DMS114 treated with DMSO at 0.1 percent for 48 hours (cell line): ENCODE data around the gene NPAS1.

Source experiments
- DNase-seq: peaks from one replicate; lab custom pipeline; 2025; ENCODE audit not compliant: unreplicated experiment; lab: John Stamatoyannopoulos, UW

The NPAS1 gene

DNA sequence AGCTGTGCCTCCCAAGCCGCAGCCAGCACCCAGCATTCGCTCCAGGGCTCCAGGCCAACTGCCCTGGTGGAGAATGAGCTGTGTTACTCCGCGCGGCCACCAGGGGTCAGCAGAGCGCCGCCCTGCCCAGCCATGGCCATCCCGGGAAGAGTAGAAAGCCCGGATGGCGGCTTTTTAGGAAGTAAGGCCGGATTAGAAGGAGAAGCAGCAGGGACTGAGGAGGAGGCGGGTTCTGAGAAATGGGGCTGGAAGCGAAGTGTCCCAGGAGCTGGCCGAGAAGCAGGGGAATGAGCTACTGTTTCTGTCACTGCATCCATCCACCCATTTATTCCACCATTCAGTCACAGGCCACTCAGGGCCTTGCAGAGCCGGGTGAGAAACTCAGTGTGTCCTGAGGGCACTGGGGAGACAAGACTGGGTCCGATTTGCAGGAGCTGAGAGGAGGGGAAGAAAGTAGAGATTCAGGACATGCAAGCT is 6.6 kb upstream of the NPAS1 start:
- peak; percentile 37 for DNase-seq

DNA sequence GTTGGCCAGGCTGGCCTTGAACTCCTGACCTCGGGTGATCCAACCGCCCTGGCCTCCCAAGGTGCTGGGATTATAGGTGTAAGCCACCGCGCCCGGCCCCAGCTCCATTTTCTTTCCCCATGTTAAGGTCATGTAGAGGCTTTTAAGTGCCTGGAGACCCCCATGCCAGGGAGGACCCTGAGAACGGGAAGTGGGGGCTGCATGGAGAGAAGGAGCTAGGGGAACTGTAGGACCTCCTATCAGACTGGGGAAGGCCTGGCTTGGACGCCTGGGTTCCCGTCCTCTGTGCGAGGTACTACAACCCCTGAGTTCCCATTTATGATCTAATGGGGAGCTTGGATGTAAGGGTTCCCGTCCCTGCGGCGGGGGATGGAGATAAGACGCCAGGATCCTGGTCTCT is 714 bp upstream of the NPAS1 start:
- no peak for DNase-seq

DNA sequence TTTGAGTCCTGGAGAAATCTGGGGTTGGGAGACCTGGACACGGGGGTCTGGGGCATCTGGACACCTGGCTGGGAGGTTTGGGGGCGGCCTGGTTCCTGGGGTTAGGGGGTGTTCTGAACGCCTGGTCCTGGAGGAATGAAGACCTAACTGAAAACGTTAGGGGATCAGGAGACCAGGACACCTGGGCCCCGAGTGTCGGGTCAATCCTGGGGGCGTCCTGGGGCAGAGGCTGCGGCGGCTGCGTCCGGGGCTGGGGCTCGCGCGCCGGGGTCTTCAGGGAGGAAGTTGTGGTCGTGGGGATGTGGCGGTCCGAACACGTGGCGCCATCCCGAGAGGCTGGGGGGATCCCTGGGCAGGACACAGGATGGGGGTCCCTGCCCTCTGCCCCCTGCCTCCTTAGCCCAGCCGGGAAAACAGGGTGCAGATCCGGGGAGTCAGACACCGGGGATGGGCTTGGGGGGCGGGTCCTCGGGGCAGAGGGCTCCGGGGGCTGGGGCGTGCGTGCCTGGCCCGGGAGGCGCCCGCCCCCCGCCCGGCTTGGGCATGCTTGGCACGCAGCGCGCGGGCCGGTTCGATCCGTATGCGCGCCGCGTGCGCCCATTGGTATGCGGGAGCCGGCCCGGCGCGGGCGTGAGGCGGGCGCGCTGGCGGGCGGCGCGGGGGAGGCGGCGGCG is 632 bp downstream of the NPAS1 start:
- DNase-seq: no peak

DNA sequence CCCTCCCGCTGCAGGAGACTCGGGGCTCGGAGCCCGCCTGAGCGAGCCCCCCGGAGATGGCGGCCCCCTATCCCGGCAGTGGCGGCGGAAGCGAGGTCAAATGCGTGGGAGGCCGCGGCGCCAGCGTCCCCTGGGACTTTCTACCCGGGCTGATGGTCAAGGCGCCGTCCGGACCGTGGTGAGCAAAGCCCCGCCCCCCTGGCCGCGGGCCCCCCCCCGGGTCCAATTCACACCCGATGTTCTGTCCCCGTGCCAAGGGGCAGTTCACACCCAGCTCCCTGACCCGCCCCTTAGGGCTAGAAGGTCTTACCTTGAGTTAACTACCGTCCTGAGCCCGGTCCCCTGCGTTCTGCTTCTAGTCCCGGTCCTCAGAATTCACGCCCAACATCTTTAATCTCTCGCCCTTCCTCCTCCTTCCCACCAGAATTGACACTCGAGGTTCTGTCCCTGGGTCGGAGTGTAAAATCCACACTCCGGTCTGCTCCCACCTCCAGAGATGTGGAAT is 1.4 kb downstream of the NPAS1 start:
- DNase-seq: no peak

DNA sequence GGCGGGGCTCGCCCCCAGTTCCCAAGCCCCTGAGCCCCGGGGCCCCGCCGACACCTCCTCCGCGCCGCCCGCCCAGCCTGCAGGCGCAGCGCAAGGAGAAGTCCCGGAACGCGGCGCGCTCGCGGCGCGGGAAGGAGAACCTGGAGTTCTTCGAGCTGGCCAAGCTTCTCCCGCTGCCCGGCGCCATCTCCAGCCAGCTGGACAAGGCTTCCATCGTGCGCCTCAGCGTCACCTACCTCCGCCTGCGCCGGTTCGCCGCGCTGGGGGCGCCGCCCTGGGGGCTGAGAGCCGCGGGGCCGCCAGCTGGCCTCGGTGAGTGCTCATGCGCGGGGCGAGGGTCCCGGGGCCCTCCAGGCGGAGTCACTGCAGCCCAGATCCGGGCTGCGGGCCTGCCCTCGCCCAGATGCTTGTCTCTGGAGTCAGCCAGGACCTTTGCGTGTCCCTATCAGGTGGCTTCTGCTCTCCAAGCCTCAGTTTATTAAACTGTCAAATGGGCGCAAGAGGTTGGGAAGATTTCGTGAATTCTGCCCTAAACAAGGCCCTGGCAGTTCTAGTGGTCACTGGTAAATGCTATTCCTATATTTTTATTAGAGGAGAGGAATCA is 2.0 kb downstream of the NPAS1 start:
- no peak for DNase-seq

DNA sequence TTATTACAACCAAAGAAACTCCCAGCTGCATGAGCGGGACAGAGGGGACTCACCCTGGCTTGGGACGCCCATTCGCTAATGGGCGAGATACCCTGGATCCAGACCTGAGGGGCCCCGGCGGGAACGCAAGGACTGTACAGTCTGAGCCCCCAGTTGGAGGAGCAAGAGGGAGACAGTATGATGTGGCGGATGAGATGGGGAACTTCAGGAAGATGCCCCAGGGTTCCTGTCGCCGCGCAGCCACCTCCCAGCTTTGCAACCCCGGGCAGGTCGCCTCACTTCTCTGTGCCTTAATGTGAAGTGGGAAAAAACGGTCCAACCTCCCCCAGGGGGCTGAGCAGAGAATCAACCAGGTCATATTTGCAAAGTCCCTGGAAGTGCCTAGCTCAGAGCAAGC is 2.5 kb downstream of the NPAS1 start:
- no peak for DNase-seq

DNA sequence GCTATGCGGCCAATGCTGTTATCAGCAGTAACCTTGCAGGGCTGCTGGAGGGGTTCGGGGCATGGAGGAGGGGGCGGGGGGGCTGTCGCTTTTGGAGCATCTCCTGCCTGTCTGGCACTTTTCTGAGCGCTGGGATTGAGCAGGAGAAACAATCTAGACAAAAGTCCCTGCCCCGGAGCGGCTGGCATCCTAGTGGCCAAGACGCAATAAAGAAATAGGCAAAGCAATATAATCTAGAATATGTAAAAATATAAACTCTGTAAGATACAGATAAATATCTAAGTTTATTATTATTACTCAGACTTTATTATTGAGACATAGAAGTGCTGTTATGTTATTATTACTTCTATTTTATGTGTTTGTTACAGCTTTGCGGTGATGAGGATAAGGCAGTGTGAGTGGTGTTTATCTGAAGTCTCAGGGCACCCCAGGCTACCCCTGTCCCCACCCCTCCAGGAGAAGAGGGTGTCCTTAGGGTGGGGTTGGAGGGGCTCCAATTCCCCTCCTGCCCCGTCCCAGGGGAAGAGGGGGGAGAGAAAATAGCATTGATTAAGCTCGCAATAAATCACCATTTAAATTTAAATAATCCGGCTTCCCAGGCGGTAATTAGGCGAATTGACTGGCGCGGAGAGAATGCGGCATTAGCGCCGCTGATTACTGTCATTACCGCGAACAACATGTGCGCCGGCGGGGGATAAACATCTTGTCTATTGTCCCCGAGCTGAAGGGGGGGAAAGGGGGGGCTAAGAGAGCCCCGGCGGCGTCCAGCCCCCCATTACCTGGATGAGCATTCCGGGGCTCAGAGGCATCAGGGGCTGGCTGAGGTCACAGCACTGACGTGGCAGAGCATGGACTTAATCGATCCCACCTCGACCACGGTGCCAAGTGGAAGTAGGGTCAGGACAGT is 3.2 kb downstream of the NPAS1 start:
- DNase-seq: no peak

DNA sequence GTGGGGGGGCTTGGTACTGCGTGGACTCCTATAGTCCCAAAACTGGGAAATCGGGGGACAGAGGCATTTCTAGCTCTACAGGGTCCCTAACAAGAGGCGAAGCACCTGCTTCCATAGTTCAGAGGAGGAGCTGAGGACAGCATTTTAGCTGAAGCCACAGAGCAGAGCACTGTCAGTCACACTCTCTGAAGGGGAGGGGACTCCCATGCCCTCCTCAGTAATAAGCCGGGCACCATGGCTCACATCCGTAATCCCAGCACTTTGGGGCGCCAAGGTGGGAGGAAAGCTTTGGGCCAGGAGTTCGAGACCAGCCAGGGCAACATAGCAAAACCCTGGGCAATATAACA is 3.8 kb downstream of the NPAS1 start:
- DNase-seq: no peak

DNA sequence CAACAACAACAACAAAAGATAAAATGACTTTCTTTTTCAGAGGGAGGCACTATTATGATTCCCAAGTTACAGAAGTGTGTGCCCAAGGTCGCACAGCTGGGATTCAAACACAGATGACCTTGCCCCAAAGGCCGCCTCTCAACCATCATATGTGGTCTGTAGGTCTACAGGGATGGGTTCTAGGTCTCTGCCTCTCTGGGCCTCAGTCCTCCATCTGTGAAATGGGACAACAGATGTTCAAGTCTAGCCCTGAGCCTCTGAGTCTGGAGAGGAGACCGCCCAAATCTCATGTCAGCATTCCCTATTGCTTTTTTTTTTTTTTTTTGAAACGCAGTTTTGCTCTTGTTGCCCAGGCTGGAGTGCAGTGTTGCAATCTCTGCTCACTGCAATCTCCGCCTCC is 4.9 kb downstream of the NPAS1 start:
- DNase-seq: no peak

DNA sequence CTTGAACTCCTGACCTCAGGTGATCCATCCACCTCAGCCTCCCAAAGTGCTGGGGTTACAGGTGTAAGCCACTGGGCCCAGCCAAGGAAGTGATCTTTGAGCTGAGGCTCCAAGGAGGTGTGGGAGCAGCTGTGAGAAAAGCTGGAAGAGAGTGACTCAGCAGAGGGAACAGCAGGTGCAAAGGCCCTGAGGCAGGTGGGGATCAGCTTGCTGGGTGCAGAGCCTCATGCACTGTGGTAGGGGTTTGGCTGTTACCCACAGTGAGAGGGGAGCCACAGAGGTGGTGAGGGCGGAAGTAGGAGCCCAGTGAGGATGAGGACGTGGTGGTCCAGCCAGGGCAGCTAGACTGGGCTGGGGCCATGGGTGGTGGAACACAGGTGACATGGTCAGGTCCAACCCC is 6.5 kb downstream of the NPAS1 start:
- DNase-seq: no peak

DNA sequence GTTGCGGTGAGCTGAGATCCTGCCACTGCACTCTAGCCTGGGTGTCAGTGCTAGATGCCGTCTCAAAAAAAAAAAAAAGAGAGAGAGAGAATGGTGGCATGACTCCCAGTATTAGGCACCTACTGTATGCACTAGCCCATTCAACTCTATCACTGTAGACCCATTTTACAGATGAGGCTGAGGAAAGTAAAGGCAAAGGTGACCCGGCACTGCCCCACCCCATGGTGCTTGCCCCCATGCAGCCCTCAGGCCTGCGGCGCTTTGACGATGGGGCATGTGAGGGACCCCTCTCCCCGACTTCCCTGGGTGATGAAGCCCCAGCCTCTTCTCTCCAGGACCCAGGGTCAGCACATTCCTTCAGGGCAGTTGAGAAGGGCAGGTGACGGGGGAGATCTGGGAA is 7.3 kb downstream of the NPAS1 start:
- DNase-seq: no peak

DNA sequence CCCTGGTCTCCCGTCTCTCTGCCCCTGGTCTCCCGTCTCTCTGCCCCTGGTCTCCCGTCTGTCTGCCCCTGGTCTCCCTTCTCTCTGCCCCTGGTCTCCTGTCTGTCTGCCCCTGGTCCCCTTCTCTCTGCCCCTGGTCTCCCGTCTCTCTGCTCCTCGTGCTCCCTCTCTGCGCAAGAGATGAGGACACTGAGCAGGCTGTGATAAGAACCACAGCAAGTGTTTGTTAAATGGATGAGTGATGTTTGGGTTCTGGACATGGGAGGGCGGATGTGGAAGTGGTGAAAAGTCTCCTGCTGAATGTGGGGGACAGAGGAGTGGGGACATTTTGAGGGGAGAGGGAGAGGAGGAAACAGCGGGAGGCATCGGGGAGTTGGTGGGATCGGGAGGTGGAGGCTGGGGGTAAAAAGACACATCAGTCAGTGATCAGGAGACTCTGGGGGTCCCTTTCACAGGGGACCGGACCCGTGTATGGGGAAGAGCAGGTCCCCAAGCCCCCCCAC is 8.0 kb downstream of the NPAS1 start:
- no peak for DNase-seq

DNA sequence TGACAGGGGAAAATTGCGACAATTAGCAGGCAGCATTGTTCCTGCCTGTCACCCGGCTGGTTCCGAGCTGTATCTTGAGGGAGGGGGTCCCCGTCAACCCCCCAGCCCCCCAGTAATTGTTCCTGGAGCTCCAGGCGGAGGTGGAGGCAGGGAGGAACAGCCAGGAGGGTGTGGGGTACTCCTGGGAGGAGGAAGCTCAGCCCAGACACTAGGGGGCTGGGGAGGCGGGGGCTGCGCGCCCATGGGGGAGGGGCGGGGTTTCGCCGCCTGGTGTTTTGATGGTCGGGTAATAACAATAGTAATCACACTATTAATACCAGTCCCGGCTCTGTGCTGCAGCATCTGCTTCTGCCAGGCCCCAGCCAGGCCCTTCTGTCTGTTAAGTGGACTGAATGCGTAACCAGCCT is 8.6 kb downstream of the NPAS1 start:
- no peak for DNase-seq

DNA sequence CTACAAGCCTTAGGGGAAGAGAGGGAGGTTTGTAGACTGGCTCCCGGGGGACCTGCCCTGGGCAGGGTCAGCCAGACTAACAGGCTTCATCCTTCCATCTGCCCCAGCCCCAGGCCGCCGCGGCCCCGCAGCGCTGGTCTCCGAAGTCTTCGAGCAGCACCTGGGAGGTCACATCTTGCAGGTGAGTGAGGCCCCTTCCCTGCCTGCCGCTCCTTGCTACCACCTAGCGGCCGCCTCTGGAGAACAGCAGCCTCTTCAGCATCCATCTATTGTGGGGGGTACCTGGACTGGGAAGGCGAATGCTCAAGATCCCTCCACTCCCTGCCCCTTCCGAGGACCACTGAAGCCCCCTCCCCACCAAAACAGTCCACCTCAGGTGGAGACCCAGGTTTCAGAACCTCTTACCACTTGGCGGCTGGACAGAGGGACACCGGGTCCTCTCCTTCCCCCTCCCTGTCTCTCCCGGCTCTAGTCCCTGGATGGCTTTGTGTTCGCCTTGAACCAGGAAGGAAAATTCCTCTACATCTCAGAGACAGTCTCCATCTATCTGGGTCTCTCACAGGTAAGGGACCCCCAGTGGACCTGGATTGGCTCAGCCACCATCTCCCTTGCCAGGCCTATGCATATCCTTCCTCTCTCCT is 12.7 kb downstream of the NPAS1 start:
- no peak for DNase-seq

DNA sequence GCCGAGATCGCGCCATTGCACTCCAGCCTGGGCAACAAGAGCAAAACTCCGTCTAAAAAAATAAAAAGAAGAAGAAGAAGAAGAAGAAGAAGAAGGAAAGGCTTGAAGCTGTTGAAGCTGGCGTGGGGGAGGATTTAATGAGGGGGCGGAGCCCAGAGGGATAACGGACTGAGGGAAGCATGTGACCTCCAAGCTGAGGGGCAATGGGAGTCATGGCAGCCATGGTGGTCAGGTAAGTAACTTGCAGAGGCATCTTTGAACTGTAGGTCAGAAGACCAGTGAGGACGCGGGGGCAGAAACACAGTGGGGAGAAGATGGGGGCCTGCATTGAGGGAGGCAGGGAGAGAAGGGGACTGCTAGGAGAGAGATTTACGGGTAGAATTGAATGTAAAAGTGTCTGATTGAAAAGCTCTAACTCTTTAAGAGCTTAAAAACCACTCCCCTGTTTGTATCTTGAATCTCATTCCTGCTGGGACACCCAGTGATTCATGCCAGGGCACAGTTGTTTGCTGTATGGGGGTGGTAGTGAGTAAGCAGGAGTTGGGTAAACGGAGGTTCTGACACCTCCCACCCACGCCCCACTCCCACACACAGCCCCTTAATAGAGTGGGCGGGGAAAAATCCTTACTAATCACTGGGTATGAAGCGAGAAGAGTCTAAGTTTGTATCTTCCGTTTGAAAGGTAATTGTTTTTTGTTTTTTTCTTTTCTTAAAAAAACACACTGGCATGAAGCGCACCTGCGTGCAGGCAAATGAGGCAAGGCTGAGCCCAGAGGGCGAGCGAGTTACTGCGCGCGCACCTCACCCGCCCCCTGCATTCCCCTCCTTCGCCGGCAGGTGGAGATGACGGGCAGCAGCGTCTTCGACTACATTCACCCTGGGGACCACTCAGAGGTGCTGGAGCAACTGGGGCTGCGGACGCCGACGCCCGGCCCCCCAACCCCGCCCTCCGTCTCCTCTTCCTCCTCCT is 15.8 kb downstream of the NPAS1 start:
- peak; percentile 53 for DNase-seq

DNA sequence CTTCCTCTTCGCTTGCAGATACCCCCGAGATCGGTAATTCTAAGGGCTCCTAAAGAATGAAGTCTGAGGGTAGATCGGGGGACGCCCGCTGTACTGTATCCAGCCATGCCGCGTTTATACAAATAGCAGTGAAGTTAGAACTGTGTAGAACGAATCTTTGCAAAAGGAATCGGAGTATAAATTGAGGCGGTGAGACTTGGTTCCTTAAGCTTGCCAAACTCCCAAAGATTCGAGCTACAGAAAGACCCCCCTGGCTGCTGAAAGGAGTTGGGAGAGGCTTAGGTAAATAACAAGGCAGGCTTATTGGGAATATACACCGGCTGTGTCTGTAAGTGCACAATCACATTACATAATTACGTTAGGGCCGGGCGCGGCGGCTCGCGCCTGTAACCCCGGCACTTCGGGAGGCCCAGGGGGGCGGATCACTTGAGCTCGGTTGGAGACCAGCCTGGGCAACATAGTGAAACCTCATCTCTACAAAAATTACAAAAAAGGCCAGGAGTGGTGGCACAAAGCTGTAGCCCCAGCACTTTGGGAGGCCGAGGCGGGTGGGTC is 16.5 kb downstream of the NPAS1 start:
- DNase-seq: no peak

DNA sequence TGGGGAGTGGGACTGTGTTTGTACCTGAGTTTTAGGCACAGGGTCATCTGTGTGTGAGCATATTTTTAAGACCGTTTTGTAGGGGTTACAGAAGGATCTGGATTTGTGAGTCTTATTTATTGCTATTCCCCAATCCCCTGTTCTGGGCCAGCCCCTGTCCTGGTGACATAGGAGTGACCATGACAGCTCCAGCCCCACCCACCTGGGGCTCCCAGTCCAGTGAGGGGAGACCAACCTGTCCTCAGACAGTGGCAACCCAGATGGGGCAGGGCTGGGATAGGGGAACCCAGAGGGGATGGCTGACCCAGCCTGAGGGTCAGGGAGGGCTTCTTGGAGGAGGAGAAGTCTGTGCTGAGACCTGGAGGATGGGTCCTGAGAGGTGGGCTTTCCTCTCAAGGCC is 18.1 kb downstream of the NPAS1 start:
- DNase-seq: no peak

DNA sequence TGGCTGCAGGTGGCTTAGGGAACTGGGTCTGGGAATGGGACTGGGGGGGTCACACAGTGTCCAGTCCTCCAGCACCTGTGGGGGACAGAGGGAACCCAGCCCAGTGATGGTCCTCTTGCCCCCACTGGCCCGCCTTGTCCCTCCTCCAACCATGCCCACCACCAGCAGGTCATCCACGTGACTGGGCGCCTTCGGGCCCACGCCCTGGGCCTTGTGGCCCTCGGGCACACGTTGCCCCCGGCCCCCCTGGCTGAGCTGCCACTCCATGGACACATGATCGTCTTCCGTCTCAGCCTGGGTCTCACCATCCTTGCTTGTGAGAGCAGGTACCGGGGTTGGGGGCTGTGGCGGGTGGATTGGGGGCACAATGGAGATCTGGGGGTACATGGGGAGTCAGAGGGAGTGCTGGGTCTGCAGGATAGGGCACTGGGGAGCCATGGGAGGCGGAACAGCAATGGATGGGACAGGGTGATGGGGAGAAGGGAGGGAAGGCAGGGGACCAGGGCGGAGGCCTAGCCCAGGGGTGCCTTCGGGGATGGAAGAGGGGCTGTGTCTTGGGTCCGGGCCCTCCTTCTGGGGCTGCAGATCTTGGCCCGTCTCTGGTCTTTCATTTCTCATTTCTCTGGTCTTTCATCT is 19.7 kb downstream of the NPAS1 start:
- DNase-seq: no peak

DNA sequence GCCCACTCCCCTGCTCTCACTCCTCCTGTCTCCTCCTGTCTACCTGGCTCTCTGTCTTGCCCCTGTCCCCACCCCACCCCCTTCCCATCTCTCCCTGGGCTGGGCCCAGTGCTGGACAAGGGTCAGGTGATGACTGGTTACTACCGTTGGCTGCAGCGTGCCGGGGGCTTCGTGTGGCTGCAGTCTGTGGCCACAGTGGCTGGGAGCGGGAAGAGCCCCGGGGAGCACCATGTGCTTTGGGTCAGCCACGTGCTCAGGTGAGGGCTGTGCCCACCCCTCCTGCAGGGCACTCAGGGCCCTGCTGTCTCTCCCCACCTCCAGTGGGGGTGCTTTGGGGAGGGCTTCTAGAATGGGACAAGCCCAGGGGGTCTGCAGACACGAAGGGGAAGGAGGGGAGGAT is 21.2 kb downstream of the NPAS1 start:
- DNase-seq: no peak
